ENCODE results near the gene MPLKIP.

- no peak for TF ChIP-seq CTCF (IDR thresholded peaks at IDR 0.05)
- TF ChIP-seq POLR2A (IDR thresholded peaks at IDR 0.05), result no peak
These were observed 14.4 kb downstream of the MPLKIP start for GRCh38 chr7:40120020-40120419.

Measured in testis (tissue), 2 donors.